ENCODE results near the gene ODR4.

DNA sequence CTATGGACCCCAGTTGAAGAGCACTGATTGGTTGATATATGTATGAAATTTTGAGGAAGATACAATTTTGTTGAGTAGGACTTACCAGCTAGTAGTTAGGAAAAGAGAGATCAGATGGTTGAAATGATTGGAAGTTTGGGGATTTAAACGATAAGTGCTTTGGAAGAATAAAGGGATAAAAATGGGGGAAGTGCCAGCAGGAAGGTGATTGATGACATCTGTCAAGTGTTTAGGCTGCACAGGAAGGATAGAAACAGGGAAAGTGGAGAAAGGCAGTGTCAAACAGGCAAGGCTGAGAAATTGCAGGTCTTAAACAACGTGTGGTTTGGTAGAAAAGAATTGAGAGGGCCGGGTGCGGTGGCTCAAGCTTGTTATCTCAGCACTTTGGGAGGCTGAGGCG, 62.9 kb downstream of the ODR4 start:
- TF ChIP-seq POLR2AphosphoS5 (IDR thresholded peaks at IDR 0.05; ENCODE audit: borderline replicate concordance, low read depth, low read length) (no peak), EZH2 (IDR thresholded peaks at IDR 0.05) (no peak)
